ENCODE data around the gene RPS3.

The RPS3 gene

GRCh38 chr11:75435571-75435925 is 36.2 kb downstream of the RPS3 start:
- DNase-seq (ENCODE audit: low read depth) = no peak

GRCh38 chr11:75436806-75437205 is 37.5 kb downstream of the RPS3 start:
- no peak for DNase-seq (ENCODE audit: low read depth)

GRCh38 chr11:75437966-75438659 is 38.8 kb downstream of the RPS3 start:
- DNase-seq (ENCODE audit: low read depth) = no peak

GRCh38 chr11:75439026-75439425 is 39.7 kb downstream of the RPS3 start:
- no peak for DNase-seq (ENCODE audit: low read depth)

- no peak for DNase-seq (ENCODE audit: low read depth)
Observed at GRCh38 chr11:75439495-75440120, 40.3 kb downstream of the RPS3 start.

GRCh38 chr11:75440960-75441803 is 41.9 kb downstream of the RPS3 start:
- no peak for DNase-seq (ENCODE audit: low read depth)

GRCh38 chr11:75441804-75442132 is 42.5 kb downstream of the RPS3 start:
- no peak for DNase-seq (ENCODE audit: low read depth)

- no peak for DNase-seq (ENCODE audit: low read depth)
Observed at GRCh38 chr11:75442161-75442885, 43.0 kb downstream of the RPS3 start.

GRCh38 chr11:75443043-75443442 is 43.7 kb downstream of the RPS3 start:
- no peak for DNase-seq (ENCODE audit: low read depth)

GRCh38 chr11:75445315-75445953 is 46.1 kb downstream of the RPS3 start:
- DNase-seq (ENCODE audit: low read depth) = no peak

- no peak for DNase-seq (ENCODE audit: low read depth)
Observed at GRCh38 chr11:75447415-75447814, 48.1 kb downstream of the RPS3 start.

GRCh38 chr11:75449271-75449670 is 50.0 kb downstream of the RPS3 start:
- DNase-seq (ENCODE audit: low read depth) = no peak

GRCh38 chr11:75449776-75450175 is 50.5 kb downstream of the RPS3 start:
- no peak for DNase-seq (ENCODE audit: low read depth)

GRCh38 chr11:75450236-75450635 is 50.9 kb downstream of the RPS3 start:
- no peak for DNase-seq (ENCODE audit: low read depth)

GRCh38 chr11:75450826-75451821 is 51.8 kb downstream of the RPS3 start:
- no peak for DNase-seq (ENCODE audit: low read depth)

- DNase-seq (ENCODE audit: low read depth) = peak; percentile 98
Observed at GRCh38 chr11:75453916-75454655, 54.8 kb downstream of the RPS3 start.

- DNase-seq (ENCODE audit: low read depth) = no peak
Observed at GRCh38 chr11:75454987-75455386, 55.7 kb downstream of the RPS3 start.

Measured in GM04503 (cell line).